ENCODE measurements around the gene CDRT4.
"Not testable (repeated sequence)": the region's sequence is repeated elsewhere in the genome, so short reads cannot be mapped to it uniquely, and the experiment has no call there.

The CDRT4 gene

DNA sequence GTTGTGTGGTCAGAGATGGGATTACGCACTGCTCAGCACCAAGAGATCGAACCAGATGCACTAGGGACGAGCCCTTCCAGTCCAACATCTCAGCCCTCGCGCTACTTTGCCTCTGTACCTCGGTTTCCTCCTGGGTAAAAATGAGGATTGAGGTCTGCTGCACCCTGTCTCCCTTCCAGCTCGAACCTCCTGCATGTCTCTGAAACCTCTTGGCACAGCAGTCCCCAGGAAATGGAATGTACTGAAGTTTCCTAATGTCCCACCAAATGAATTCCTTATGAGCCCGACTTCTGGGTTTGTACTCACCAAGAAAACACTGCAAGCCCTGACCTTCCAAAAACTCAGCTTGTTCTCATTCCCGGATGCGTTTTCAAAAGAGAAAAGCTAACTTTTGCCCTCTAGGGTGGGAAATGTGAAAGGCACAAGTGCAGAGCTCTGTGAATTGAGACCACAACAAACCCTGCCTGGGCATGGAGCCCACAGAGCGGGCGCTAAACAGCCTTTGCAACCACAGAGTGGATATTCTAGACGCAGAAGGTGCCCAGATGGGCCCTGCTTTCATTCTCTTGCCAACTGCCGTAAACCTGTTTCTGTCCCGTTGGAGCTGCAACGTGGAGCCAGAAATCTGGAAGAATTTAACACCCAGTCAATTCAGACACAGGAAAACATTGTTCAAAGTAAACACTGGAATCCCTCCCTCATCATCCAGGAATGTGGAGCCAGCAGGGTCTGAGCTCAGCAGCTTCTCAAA lies 10.3 kb downstream of the CDRT4 start:
- DNase-seq, result peak; percentile 40

DNA sequence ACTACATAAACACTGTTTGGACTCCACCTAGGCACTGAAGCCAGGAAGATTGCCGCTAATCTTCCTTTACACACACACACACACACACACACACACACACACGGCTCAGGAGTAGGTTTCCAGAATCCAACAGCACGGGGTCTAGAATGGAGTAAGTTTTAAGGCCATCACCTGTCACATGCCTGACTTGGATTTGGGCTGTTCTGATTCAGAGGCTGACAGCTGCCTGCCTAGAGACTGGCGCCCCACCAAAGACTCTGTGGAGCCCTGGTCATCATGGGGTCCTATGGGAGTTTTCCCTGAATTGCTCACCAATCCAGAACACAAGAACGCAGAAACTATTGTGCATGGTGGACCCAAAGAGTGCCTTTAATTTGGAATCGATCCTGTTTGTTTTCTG lies 10.9 kb downstream of the CDRT4 start:
- no peak for DNase-seq

DNA sequence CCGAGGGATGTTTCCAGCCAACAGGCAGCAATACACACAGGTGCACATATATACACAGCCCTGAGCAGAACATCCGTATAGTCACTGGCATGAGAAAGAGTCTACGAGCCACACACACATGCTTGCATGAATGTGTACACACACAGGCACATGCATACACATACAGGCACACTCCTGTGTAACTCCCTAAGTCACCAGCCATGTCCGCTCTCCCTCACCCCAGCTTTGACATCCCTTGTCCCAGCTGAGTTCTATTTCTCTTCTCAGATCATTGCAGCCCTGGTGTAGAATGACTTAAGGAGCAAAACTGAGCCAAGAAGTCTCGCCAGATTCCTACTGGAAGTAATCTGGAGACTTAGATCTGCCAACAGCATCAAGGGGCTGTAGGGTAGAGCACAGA lies 13.1 kb downstream of the CDRT4 start:
- no peak for DNase-seq

DNA sequence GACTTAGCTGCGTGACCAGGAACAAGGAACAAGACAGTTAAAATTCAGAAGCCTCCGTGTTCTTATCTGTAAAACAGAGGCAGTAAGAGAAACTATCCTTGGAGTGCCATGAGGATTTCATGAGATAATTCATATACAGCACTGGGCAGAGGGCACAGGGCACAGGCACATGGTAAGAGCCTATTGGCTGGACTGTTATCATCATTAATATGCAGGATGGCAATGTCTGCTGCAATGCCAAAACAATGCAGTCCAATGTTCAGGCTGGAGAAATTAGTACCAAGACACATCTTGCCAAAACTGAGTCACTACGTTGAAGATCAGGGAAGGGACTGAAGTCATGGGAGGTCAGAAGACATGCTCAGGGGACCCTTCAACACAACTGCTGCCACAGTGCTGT lies 13.6 kb downstream of the CDRT4 start:
- no peak for DNase-seq

DNA sequence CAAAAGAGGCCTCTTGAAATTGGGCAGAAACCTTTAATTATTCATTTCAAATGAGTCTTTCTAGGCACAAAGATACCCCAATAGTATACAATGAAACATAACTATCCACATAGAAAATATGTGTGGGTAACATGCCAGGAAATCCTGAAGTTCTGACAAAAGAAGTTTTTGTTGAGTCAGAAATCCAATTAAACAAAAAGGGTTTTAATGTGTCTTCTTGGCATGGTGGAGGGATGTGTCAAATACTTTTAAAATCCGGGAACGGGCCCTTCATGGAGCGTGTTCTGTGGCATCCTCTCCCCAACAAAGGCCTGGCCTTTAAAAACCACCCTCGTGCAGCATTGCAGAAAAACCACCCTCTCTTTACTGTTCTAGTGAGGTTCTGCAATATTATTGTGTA lies 14.2 kb downstream of the CDRT4 start:
- no peak for DNase-seq

DNA sequence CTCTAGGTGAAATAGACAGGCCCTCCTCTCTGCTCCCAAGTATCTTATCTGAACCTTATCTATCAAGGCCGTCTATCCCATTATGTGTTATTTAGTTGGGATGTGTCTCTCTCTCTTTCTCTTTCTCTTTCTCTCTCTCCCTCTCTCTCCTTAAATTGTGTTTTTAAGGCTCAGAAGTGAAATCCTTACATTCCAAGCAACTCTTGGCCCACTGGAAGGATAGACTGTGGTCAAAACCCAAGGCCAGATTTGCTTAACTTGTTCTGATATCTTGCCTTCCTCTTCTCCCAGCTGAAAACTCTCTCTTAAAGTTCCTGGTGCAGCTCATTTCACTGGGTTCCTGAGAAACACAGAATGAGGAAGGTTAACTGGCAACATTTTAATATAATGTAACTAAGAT lies 14.7 kb downstream of the CDRT4 start:
- no peak for DNase-seq

DNA sequence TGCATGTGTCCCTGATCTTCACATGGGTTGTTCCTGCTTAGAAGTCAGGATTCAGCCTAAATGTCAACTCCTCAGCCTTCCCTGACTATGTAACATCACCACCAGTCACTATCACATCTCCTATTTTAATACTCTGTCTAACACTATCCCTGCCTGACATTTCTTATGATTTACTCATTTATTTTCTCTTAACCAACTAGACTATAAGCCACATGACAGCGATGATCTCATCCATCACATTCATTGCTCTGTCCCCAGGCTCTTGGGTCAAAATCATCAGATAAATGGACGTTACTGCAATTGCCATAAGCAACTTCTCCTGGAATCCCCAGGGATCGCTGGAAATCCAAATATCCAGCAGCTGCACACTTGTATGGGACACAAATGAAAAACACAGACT lies 15.7 kb downstream of the CDRT4 start:
- no peak for DNase-seq

DNA sequence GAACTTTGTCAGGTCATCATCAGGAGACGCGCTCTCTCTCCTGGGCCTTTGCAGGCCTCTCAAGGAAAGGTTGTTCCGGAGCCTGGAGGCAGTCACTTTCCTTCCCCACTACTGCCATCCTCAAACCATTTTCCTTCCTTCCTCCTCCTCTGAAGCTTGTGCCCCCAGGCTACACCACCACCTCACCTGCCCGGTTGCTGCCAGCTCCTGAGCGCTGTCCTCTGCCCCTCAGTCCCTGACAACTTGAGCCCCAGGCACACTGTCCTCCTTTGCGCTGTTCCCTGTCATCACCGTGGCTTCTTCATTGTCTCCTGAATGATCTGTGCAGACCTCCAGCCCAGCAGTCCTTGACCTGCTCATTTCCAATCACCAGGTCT lies 18.9 kb downstream of the CDRT4 start:
- DNase-seq, result no peak

DNA sequence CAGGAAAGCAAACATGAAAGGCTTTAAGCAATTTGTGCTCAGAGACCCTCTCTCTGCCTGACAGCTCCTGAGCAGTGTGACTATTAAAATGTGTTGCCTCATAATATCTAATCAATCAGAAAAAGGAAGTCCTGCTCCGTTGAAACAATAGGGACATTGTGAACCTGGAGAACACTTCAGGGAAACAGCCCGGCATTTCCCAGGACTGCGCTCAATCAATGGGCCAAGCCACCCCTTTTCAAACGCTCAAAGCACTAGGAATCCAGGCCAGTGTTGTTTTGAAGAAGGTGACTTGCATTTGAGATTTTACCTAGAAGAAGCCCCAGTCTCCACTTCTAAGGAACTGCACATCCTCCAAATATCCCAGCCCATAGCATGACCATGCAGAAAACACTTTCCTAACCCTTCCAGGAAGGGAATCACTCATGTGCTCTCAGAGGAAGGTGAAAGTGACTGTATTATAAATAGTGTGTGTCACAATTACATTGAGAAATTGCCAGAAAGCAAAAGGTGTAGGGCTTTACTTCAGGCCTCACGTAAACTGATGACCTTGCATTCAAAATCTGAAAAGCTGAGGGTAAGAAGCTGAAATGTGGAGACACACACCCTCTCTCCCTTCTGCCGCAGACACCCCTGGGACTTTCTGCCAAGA lies 19.4 kb downstream of the CDRT4 start:
- no peak for DNase-seq

DNA sequence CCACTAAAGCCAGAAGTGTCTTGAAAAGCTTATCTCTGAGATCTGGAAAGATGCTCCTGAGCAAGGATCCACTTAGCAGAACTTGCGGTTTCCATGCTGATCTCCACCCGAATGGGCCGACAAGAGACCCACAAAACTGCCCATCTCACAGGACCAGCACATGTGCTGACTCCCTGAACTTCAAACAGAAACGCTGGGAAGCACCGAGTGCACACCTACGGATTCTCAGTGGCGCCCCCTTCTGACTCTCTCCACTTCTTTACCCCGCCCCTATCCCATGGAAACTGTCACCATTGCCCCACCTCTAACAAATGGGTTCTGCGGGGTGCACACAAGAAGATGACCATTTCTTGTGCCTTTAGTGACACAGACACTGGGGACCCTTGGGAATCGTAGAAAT lies 21.4 kb downstream of the CDRT4 start:
- no peak for DNase-seq

DNA sequence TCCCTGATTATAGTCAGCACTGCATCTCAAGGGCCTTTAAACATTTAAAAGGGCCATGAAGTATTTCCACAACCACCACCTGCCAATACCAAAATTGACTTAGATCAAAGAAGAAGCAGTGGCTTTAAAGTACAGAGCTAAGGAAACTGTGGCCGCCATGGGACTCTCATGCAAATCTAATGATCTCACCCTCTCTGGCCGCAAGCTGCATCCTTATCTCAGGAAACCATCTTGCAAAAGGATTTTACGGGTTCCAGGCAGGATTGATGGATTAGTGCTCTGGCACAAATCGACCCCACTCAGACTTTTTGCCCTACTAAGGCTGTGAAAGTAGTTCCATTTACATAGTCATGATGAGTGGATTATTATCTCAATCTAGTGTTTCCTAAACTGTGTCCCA lies 22.6 kb downstream of the CDRT4 start:
- no peak for DNase-seq

DNA sequence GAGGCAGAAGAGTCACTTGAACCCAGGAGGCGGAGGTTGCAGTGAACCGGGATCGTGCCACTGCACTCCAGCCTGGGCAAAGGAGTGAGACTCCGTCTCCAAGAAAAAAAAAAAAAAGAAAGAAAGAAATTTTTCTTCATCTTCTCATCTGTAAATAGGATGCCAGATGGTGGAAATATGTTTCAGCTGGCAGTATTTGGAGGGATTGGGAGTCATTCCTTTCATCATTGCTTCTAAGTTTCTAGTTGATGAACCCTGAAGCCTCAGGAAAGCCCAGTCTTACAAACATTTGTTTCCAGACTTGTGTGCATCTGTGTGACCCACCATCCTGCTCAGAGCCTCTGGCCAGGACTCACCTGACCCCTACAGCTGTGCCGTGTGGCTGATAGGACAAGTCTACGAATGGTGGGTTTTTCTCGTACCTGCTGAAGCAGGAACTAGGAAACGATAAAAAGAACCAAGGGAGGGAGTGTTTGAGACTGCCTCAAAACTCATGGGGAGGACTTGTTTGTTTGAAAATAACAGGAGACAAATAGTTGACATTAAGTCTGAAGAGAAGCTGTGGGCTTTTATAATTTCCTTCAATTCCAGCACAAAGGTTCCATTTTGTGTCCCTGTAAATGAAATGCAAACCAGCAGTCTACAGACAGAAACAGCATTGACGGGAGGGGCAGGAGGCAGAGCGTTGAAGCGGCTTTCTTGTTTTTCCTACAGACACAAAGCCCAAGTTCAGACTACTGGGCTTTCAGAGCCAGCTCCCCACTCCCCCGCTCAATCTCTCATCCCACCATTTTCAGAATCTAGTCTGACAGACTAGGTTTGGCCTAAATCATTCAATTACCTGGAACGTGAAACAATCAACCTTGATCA lies 24.9 kb downstream of the CDRT4 start:
- no peak for DNase-seq

DNA sequence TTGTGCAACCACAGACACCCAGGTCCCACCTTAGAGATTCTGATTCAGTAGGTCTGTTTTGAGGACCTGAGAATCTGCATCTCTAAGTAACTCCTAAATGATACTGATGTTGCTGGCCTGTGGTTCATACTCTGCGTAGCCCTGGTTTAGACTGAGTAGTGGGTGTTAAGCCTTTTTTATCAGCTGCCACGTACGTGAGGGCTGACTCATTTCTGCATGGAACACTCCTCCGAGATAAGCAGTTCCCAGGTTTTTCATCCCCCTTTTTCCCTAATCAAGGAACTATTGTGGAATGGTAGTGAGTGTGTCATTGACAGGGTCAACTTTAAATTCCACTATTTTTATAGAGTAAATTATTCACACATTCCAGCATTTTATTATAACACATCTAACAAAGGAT lies 26.1 kb downstream of the CDRT4 start:
- DNase-seq, result no peak

DNA sequence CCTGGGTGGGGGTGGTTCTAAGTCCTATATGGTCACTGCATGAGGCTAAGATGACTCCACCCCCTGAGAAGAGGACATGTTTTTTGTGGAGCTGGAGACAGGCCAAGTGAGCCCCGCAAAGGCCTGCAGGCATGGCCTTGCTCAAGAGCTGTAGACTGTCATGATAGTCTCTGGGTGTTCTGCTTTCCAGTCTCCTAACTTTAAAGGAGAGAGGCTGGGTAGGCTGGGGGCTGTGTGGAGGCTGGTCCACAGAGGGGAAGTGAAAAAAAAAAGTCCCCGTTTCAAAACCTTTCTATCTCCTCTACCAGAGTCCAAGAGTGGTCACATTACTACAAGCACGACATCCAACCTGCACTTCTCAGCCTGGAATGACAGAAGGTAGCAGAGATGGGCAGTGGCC lies 27.1 kb downstream of the CDRT4 start:
- no peak for DNase-seq

DNA sequence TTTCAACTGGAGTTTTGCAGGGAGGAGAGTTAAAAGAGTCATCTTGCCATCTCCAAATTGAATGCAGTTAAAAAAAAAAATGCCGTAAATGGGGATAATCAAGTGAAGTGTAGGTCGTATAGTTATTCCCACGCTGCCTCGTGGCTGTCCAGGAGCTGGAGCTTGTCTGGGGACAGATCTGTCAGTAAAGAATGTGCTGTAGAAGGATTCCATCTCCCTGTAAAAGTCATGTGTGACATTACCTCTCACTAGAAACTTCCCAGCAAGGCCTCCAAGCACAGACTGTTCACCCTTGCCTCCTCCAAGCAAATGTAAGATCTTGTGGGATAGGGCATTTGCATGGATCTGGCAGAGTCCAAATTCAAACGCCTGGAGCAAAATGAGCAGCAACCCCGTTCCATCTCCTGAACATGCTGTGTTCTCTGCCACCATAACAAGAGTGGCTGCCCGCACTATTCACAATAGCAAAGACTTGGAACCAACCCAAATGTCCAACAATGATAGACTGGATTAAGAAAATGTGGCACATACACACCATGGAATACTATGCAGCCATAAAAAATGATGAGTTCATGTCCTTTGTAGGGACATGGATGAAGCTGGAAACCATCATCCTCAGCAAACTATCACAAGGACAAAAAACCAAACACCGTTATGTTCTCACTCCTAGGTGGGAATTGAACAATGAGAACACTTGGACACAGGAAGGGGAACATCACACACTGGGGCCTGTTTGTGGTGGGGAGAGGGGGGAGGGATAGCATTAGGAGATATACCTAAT lies 28.0 kb downstream of the CDRT4 start:
- DNase-seq, result not testable (repeated sequence)

DNA sequence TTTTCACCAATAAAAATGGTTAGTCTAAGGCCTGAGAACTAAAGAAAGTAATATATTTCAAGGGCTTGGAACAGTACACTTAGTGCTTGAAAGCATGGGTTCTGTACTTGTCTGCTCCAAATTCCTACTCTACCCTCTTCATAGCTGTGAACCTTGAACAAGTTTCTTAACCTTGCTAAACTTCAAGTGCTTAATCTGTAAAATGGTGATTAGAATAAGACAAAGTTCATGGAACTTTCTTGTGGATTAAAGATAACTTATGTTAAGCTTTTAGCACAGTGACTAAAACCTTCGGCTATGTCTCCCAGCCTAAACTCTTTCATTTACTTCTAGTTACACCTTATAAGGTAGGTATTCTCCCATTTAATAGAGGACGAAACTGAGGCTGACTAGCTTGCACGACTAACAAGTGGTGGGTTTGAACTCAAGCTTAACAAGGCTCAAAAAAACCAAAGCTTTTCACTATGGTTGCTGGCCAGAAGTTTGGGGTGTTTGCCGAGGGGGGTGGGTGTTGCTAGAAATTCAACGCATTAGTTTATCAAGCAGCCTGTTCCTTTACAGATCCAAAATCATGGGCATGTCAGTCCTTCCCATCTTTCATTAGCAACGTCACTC lies 28.8 kb downstream of the CDRT4 start:
- DNase-seq, result no peak

DNA sequence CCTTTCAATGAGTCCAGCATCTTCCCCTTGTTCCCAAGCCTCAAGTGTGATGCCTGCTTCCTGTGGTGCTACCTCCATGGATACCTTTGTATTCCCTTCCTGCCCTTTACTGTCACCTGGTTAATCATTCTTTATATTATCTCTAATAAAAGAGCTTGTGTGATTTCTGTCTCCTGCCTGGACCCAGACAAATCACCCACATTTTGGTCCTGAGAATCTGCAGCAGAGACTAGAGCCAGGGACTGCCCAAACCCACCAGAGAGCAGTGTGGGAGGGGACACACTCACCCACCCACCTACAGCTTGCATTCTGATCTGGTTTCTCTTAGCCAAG lies 30.2 kb downstream of the CDRT4 start:
- no peak for DNase-seq

DNA sequence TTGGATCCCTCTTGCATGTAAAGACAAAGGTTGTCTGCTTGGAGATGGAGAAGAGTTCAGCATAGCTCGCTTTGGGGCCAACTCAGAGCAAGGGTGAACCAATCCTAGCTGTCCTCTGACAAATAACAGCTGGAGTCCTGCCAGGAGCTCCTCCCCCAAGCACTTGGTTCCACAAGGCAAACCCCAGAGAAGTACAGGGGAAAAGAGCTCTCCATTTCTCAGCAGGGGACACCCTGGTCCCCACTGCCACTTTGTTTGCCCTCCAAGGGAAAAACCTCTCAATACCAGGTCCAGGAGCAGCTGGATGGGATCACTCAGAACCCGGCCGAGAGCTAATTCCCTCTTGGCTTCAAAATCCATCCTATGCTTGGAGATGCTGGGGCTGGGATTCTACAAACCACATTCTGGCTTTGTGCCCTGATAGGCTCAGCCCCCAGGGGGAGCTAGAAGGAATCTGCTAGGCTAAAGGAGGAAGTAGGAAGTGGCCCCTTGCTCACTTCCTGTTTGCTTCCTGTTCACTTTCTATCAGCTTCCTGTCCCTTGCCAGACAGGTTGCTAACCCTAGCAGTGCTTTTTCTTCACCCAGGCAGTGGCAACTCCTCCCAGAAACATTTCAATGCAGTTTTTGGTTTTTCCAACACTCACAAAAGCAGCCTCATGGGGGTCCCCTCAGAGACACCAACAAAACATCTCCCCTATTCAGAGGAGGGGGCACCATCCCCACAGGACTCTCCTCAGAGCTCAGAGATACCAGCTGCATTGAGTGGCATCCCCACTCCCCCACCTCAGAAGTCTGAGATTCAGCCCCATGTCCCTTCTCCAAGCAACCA lies 30.7 kb downstream of the CDRT4 start:
- DNase-seq, result peak; percentile 75

DNA sequence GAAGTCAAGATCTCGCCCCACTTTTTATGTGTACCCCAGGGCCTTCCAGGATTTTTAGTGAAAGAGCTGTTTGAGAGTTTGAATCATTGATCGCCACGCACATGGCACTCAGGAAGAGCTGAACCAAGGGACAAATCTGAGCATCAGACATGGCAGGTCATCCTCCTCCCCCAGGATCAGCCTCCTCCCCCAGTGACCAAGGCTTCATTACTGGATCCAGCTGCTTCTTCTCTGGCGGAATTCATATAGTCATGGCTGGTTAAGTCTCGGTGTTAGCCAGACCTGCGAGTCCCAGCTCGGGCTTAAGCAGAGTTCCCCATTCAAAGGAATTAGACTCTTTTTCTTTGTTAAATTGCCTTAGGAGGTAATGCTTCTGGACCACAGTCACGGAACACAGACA lies 32.5 kb downstream of the CDRT4 start:
- no peak for DNase-seq

DNA sequence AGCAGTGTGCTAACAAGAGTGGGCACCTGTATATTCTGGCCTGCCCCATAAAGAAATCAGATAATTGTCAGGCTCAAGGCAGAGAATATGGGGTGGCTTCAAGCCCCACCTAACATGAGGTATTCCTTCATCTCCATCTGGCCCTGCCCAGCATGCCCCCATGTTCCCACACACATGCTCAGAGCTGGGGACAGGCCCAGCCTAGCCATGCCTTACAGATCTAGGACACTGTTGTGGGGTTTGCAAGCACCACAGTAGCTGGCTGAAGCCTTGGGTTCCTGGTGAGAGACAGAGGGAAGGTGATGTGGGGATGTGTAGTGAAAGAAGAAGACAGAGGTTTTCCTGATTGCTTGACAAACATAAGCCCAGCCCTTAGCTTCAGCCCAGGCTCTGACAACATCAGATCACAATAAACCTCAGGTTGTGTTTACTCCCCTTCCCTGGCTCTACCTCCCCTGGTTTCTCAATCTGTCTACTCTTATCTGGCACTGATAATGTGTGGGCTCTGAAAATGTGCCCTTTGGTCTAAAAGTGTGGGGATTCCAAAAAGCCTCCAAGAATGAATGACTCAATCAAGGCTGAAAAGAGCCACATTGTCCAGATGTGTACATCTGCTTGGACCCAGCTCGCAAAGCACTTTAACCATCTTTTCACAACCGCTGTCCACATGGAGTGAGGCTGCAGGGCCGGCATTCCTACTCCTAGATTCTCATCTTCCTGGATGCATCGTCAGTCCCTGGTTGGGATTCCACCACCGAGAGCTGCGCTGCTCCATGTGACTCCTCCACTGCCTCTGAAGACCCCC lies 34.4 kb downstream of the CDRT4 start:
- no peak for DNase-seq

DNA sequence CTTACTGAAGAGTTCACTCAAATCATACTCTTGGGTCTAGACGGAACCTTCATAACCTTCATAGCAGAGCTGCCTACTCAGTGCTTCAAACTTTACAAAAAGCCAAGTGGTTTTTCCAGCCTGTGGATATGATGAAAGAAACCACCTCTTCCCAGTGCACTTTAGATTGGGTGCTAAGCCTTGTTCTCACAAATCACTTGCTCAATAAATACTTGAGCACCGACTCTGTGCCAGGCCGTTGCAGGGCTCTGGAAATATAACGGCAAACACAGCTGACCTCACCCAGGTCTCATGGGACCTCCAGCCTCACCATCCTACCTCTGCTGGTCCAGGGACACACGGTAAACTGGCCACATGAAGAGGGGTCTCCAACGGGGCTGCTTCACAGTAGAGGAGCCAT lies 35.7 kb downstream of the CDRT4 start:
- no peak for DNase-seq

All from DMS79 (cell line).